H7 (cell line): Measurements from ENCODE around the gene GIT2. TPM values are rescaled to one million over a fixed set of nuclear protein-coding genes. Genes with fewer than 3 reads are reported as not detected.

ENCODE experiments used
- DNase-seq: peaks from one replicate; pipeline ENCODE4 v3.0.0; 2012
- H3K27me3 ChIP-seq: 2 replicates; pipeline ENCODE4 v1.6.0; 2011; ENCODE audit warnings: mild to moderate bottlenecking, low read length; ENCODE audit not compliant: control insufficient read depth, insufficient read depth
- H3K36me3 ChIP-seq: replicated peaks from 2 replicates; pipeline ENCODE4 v1.5.1; 2011; ENCODE audit warnings: low read length; ENCODE audit not compliant: control insufficient read depth, insufficient read depth
- H3K4me3 ChIP-seq: 2 replicates; pipeline ENCODE4 v1.5.1; 2011; ENCODE audit warnings: low read depth, mild to moderate bottlenecking, control low read depth, low read length, moderate library complexity; ENCODE audit not compliant: insufficient read depth
- total RNA-seq: library from RNA; depleted of rRNA; stranded (reverse); fragments of >200 nt; shearing (Covaris generic); gene quantifications from 2 replicates; pipeline ENCODE4 v1.2.3, GENCODE V29; 2014

The GIT2 gene
- total RNA-seq, 1 experiment from 2014 or later: 16.3 TPM

DNA sequence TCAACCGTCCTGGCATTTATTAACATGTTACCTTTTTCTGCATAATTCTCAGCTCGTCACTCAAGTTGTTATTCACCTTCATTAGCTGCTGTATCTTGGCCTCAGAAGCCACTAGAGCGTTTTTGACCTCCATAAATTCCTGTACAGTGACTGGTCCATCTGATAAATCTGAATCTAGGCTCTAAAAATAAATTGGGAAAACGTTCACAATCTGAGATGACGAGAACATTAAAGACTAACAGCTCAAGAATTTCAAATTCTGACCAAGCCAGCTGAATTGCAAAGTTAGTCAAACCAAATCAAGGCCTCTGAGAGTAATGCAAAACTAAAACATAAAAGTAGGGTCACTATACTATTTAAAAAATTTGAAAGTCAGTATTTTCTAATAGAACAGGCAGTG is 45.0 kb downstream of the GIT2 start:
- Histone ChIP-seq H3K36me3 (peaks cover 17% of the 10 kb centered on the region), H3K4me3 (no peak overlapping the region), H3K27me3 (no peaks in the 10 kb centered on the region)
- no peak for DNase-seq

DNA sequence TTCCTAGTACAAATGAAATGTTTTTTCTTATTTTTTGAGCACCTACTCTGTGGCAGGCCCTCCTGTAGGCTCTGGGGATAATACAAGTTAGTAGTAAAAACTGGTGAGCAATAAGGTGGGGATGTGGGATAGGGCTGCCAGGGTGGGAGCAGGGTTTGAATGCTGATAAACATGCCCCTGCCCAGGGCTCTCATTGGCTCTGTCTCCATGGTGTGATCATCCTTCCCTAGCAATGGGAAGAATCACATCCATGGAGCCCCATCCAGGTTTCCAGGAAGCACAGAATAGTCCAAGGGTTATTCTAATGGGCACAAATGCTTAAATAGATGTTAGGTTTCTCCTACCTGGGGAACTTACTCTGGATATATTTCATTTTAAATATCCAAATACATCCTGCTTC is 45.5 kb downstream of the GIT2 start:
- H3K36me3 ChIP-seq: peaks cover 17% of the 10 kb centered on the region
- no peaks in the 10 kb centered on the region for H3K27me3 ChIP-seq
- no peak for DNase-seq
- H3K4me3 ChIP-seq: no peak overlapping the region

- Histone ChIP-seq H3K4me3 (no peak overlapping the region), H3K36me3 (peaks cover 17% of the 10 kb centered on the region), H3K27me3 (no peaks in the 10 kb centered on the region)
- no peak for DNase-seq
These were observed 47.1 kb downstream of the GIT2 start for GRCh38 chr12:109949089-109949488.

GRCh38 chr12:109948368-109948767 is 47.8 kb downstream of the GIT2 start:
- no peak for DNase-seq
- no peak overlapping the region for H3K4me3 ChIP-seq
- H3K36me3 ChIP-seq: peaks cover 17% of the 10 kb centered on the region
- no peaks in the 10 kb centered on the region for H3K27me3 ChIP-seq

DNA sequence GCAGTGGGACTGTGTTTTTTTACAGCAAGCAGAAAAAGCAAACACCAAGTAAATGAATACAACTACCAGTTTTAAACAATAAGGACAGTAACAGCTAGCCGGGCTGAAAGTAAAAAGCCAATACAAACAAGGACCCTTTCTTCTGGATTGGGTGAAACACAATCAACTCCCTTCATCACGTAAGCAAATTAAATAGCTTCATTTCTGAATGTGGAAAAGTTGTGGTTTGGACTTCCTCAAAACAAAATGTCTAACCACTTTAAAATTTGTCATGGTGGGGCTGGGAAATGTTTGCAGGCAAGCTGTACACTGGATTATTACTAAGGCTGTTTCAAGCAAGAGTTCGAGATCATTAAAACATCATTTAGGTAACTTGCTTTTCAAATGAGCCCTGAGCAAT is 48.6 kb downstream of the GIT2 start:
- Histone ChIP-seq H3K4me3 (no peak overlapping the region), H3K27me3 (no peaks in the 10 kb centered on the region), H3K36me3 (peaks cover 11% of the 10 kb centered on the region)
- DNase-seq: no peak

DNA sequence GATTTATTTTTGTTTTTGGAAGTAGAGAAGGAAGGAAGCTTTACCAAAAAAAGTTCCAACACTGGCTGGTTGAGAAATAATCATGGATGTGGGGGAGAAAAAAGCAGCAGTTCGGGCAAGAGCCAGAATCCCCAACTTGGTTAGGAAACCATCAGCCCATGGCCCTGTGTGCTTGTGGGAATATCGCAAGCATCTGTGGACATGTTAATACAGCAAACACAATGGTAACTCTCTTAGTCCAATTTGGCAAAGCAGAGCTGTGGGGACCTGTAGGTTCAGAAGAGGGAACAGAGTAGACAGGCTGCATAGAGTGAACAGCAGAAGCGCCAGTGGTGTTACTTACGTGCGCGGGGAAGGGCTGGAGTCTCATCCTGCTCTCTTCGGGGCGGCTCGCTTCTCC is 49.3 kb downstream of the GIT2 start:
- Histone ChIP-seq H3K36me3 (peaks cover 5% of the 10 kb centered on the region), H3K4me3 (no peak overlapping the region), H3K27me3 (no peaks in the 10 kb centered on the region)
- no peak for DNase-seq

- peaks cover 5% of the 10 kb centered on the region for H3K36me3 ChIP-seq
- no peaks in the 10 kb centered on the region for H3K27me3 ChIP-seq
- H3K4me3 ChIP-seq: no peak overlapping the region
- peak; percentile 78 for DNase-seq
These were observed 49.7 kb downstream of the GIT2 start for GRCh38 chr12:109946505-109946904.

DNA sequence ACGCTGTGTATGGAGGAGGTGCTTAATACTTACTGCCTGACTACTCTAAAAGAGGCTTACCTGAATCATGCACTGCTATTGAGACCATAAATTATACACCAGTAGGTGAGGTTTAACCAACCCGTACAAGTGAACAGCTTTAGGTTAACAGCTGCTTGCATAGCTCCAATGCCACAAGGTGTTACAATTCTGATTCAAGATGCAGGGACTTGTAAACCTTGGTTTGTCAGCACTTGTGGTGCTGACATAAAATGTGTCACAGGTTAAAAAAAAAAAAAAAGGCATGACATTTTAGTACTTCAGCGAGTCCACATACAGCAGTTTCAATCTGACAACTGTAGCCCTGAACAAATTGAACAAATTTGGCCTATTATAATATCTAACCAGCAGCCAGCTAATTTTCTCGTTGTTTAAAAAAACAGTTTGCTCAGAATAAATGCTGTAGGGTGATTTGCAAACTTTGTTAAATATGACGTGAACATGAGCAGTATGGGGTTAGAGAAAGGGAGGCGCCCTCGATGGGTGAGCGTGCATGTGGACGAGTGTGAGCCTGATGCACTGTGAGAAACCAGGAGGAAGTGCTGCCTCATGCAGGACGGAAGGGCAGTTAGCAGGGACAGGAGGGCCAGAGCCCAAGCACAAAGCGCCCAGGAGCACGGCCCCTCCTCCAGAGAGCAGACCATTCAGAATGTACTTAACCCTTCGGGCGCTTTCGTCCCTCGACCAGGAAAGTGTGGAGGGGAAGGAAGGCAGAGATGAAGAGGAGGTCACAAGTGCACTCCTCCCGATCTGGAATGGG is 51.4 kb downstream of the GIT2 start:
- Histone ChIP-seq H3K27me3 (no peaks in the 10 kb centered on the region), H3K36me3 (peaks cover 2% of the 10 kb centered on the region), H3K4me3 (no peak overlapping the region)
- peak; percentile 82 for DNase-seq

DNA sequence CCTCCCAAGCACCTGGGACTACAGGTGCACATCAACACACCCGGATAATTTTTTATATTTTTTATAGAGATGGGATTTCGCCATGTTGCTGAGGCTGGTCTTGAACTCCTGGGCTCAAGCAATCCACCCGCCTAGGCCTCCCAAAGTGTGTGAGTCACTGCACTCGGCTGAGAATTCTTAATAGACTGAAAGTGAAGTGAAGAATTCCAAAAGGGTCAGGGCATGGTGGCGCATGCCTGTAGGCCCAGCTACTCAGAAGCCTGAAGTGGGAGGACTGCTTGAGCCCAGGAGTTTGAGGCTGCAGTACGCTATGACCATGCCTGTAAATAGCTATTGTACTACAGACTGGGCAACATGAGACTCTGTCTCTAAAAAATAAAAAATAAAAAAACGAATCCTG is 52.4 kb downstream of the GIT2 start:
- Histone ChIP-seq H3K27me3 (no peaks in the 10 kb centered on the region), H3K36me3 (peaks cover 2% of the 10 kb centered on the region), H3K4me3 (no peak overlapping the region)
- DNase-seq: no peak

- DNase-seq: no peak
- no peak overlapping the region for H3K4me3 ChIP-seq
- no peaks in the 10 kb centered on the region; the same call in 1 of the 2 replicates for H3K36me3 ChIP-seq
- H3K27me3 ChIP-seq: no peaks in the 10 kb centered on the region
These were observed 55.7 kb downstream of the GIT2 start for GRCh38 chr12:109940339-109940923.

- no peak for DNase-seq
- Histone ChIP-seq H3K4me3 (no peak overlapping the region), H3K36me3 (no peaks in the 10 kb centered on the region; the same call in 1 of the 2 replicates), H3K27me3 (no peaks in the 10 kb centered on the region)
These were observed 56.7 kb downstream of the GIT2 start for GRCh38 chr12:109939504-109939903.

GRCh38 chr12:109938947-109939346 is 57.2 kb downstream of the GIT2 start:
- no peak for DNase-seq
- no peaks in the 10 kb centered on the region for H3K27me3 ChIP-seq

DNA sequence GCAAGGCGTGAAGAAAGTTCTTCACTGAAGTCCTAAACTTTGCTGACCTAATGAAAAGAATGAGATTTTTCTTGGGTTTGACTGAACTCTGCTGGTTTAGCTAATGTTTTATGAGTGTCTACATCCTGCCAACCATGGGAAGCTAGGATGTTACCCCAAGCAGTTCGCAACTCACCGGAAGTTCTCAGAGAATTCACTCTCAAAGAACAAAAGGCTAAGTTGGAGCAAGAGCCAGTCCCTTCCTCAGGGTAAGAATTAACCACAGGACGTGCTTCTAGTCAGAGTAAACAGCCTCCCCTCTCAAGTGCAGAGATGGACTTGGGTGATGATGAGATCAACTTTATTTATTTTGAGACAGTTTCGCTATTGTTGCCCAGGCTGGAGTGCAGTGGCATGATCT is 58.8 kb downstream of the GIT2 start:
- H3K27me3 ChIP-seq: no peaks in the 10 kb centered on the region
- H3K36me3 ChIP-seq: no peaks in the 10 kb centered on the region; the same call in none of the 2 replicates
- H3K4me3 ChIP-seq: no peak overlapping the region
- no peak for DNase-seq

More at GRCh38 chr12:109938947-109939346, 57.2 kb downstream of the GIT2 start:
- H3K4me3 ChIP-seq: no peak overlapping the region
- no peaks in the 10 kb centered on the region; the same call in 1 of the 2 replicates for H3K36me3 ChIP-seq

GRCh38 chr12:109934026-109934425 is 62.1 kb downstream of the GIT2 start:
- H3K4me3 ChIP-seq: no peak overlapping the region
- DNase-seq: no peak
- peaks cover 4% of the 10 kb centered on the region for H3K36me3 ChIP-seq
- no peaks in the 10 kb centered on the region for H3K27me3 ChIP-seq

GRCh38 chr12:109932878-109933503 is 63.2 kb downstream of the GIT2 start:
- H3K27me3 ChIP-seq: no peaks in the 10 kb centered on the region
- peaks cover 4% of the 10 kb centered on the region for H3K36me3 ChIP-seq
- no peak for DNase-seq
- no peak overlapping the region for H3K4me3 ChIP-seq
